ENCODE data around the gene IFNA17.
"Not testable (repeated sequence)": the region's sequence is repeated elsewhere in the genome, so short reads cannot be mapped to it uniquely, and the experiment has no call there.

Gene IFNA17

GRCh38 chr9:21228122-21228521 is at the start of gene IFNA17:
IFNA17 (minus strand) TSS chr9:21228222; CDS start chr9:21228173, 49 bp downstream.
- DNase-seq (ENCODE audit: low read depth in 2 of 2): no peak

DNA sequence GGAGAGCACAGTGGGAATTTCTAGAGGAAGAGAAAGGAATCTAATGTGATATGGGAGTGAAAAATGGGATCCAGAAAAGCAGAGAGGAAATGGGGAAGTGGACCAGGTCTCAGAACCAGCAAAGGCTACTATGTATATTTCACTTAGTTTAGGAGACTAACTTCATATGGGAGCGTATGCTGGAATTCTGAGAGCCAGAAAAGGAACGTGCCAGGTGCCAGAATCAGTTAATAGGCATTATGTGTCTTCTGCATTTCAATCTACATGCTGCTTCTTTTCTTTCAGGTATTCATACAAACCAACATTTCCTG is 40.3 kb upstream of the IFNA17 start:
- no peak for DNase-seq (ENCODE audit: low read depth in 2 of 2)

GRCh38 chr9:21267485-21268346 is 39.7 kb upstream of the IFNA17 start:
- no peak for DNase-seq (ENCODE audit: low read depth in 2 of 2)

- no peak for DNase-seq (ENCODE audit: low read depth in 2 of 2)
These were observed 38.9 kb upstream of the IFNA17 start for GRCh38 chr9:21266733-21267484.

DNA sequence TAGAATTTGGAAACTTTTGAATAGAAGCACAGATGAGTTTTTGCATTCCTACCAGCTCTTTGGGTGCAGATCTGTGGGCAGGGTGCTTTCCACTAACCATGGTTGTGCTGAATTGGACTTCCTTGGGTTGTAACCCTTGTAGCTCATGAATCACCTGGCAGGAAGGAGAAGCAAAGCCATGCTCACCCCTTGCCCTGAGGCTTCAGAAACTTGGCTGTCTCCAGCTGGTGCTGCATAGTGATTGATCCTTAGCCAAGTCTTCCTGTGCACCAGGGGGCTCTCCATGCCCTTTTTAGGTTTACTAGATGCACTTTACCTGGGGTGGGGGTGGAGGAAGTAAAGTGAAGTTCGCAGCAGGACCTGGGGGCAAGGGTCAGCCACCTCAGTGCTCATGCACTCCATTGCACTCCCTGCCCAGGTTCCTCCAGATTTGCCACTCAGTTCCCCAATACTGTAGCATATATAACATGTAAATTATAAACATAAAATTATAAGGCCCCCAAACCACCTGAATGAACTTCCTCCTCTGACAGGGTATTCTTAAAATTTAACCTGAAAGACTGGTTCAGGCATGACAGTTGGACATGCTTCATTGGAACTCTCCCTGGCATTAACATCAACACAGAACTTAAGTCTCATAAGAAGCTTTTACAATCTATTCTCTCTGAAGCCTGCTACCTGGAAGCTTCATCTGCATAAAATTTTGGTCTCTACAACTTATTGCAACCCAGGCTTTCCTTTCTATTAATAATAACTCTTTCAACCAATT is 37.6 kb upstream of the IFNA17 start:
- no peak for DNase-seq (ENCODE audit: low read depth in 2 of 2)

DNA sequence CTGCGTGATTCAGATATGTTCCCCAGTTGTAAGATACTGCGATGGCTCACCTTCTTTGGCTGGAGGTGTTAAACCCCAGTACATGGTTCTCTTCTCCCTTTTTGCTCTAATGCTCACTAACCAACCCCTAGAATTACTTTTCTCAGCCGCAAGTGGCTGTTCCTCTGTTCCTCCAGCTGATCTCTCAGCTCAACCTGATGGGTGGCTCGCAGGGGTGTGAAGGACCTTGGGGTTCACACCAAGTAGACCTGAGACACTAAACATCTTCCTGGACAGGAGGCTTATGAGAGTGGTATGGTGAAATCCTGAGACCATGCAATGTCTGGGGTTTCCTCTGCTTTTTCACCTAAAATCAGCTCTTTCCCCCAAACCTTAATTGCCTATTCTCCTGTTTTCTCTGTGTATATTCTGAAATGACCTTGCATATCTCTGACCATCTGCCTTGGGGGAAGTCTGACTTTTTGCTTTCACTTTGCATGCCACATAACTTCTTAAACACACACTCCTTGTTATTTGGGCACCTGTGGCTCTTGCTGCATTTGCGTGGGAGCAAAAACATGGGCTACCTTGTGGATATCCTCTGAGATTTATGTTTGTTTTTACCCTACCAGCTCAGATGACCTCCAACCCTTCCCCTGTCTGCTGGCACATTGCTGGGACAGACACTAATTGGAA is 27.7 kb upstream of the IFNA17 start:
- DNase-seq (ENCODE audit: low read depth in 2 of 2): no peak

DNA sequence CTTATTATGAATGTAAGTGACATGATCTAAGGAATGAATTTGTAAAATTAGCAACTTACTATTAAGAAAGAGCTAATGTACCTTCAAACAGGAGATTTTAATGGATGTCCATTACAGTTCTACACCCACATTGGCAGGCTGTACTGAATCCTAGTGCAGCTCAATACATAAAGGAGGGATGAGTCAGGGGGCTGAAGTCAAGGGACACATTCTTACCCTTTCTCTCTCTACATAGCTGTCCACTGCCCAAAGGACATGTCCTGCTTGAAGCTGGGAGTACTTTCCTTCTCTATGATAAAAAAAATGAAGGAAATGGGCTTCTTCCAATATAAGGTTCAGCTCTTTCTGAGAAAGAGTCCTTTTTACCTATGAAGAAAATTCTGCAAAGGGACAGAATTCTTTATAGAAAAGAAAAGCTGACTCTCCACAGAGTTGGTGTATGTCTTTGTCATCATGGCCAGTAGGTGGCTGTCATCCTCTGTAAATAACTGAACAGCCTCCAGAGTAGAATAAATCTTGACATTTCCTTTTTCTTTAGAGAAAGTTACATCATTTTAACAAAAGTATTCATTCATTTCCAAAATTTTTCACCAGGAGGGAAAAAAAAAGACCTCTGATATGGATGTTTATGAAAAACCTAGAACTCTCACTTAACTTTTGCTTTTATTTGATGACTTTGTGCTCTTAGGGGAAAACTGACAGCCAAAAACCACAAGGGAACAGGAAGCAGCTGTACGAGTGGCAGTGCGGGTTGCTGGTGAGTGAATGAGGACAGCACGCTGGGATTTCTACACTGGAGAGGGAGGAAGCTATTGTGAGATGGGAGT is 24.9 kb upstream of the IFNA17 start:
- DNase-seq (ENCODE audit: low read depth in 2 of 2): no peak

- no peak for DNase-seq (ENCODE audit: low read depth in 2 of 2)
These were observed 23.6 kb upstream of the IFNA17 start for GRCh38 chr9:21251638-21252037.

DNA sequence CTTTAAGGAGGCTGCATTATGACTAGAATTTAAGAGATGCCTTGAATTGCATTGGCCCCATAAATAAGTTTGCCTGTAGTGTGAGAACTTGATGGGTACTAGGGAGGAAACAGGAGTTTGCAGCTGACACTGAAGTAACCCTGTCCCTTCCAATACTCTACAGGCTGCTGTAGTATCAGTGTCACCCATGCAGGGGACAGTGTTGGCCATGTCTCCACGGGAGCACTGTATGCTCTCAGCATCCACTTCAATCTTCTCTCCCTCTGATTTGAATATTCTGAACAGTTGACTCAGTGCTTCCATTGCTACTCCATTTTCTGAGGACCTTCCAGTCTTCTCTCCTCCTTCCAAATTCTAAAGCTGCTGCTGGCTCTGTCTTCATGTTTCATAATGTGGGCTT is 23.2 kb upstream of the IFNA17 start:
- no peak for DNase-seq (ENCODE audit: low read depth in 2 of 2)

DNA sequence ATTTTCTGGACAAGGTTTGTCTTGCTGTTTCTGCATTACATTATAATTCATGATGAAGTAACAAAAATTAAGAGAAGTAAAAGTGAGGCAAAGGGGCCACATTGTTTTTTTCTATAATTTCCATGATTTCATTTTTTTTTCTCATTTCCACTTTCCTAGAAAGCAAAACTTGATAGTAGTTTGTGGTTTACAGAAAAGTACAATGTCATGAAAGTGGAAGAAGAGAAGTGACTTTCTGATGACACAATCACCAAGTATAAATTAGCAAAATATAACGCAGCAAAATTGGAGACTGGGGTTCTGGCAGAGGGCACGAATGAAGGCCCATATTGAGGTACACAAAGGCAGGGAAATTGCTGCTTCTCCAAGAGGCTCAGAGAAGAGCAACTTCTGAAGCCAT is 16.8 kb upstream of the IFNA17 start:
- DNase-seq (ENCODE audit: low read depth in 2 of 2): no peak

DNA sequence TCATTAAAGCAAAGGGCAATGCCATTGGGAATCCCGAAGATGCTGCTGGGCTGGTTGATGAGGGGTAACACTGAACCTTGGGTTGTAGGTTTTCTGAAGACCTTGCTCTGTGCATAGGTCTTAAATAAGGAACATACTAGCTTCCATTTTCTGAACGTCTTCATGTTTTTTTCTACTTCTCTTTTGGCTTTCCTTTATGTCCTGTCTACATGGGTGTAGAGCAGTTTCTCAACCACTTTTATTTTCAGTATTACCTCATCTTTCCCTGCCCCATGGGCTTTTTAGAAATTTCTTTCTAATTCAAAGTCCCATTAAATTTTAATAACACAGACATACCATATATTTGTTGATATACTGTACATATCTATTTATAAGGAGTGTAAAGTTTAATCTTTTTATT is 11.9 kb upstream of the IFNA17 start, which contains the start of gene IFNA14:
TSS of gene IFNA14 (minus strand) at position 95 of the 400 bp plus-strand sequence. CDS start at position 25, 70 bp downstream.
- DNase-seq (ENCODE audit: low read depth in 2 of 2): no peak

GRCh38 chr9:21236360-21236714 is 8.3 kb upstream of the IFNA17 start:
- DNase-seq (ENCODE audit: low read depth in 2 of 2): not testable (repeated sequence)

GRCh38 chr9:21235468-21236359 is 7.7 kb upstream of the IFNA17 start:
- not testable (repeated sequence) for DNase-seq (ENCODE audit: low read depth in 2 of 2)

GRCh38 chr9:21234153-21234687 is 6.2 kb upstream of the IFNA17 start:
- no peak for DNase-seq (ENCODE audit: low read depth in 2 of 2)

DNA sequence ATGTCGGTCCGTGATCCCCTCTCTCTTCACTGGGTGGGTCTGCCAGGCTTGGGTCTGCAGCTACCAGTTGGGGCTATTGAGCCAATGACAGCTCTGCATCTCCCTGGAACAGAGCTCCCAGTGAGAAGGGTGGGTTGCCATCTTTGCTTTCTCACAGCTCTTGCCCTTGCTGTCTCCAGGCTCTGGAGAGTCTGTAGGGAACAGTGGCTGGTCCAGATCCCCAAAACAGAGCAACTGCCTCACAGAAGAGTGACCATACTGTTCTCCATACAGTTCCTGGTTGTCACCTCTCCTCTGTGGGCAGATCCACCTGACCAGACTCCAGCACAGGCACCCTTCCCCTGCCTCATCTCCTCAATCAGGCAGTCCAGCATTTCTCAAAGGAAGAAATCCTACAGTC is 5.2 kb upstream of the IFNA17 start:
- no peak for DNase-seq (ENCODE audit: low read depth in 2 of 2)

GRCh38 chr9:21217211-21217610 is 10.8 kb downstream of the IFNA17 start, which contains the start of gene IFNA16:
IFNA16 (minus strand) TSS chr9:21217311; CDS start chr9:21217305, 6 bp downstream.
- DNase-seq (ENCODE audit: low read depth in 2 of 2): not testable (repeated sequence)

GRCh38 chr9:21213411-21214326 is 14.4 kb downstream of the IFNA17 start:
- DNase-seq (ENCODE audit: low read depth in 2 of 2): not testable (repeated sequence)

DNA sequence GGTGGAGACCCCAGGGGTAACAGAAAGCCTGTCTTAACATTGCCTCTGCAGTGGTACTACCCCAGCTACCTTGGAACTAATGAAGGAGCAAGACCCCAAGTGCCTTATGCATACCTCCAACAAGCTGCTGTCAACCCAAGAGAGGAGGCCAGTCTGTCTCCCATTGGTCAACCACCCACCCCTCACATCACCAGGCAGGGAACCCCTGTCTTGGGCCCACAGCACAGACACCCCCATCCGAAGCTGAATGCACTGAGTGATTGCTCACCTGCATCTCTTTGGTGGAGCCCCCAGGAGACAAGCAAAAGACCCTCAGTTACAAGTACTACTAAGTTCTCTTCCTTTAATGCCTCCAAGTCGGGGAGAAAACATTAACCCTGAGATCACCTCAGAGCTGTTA is 15.9 kb downstream of the IFNA17 start:
- DNase-seq (ENCODE audit: low read depth in 2 of 2): not testable (repeated sequence)

Data from stimulated activated CD8-positive, alpha-beta memory T cell treated with anti-CD3 and anti-CD28 coated beads, Interleukin-7, amount 100 ng/mL, for 4 hours (primary cell).